T follicular helper cell (primary cell): ENCODE data around the gene CLDN1.
"Not testable (repeated sequence)": the region's sequence is repeated elsewhere in the genome, so short reads cannot be mapped to it uniquely, and the experiment has no call there.

ENCODE experiments used
- DNase-seq: peaks from one replicate; pipeline ENCODE4 v3.0.0-alpha.2; 2020; ENCODE audit warnings: low read depth

Gene CLDN1

GRCh38 chr3:190293621-190294020 lies 28.6 kb downstream of the CLDN1 start:
- DNase-seq = no peak

- DNase-seq = no peak
Observed at GRCh38 chr3:190291994-190292584, 30.2 kb downstream of the CLDN1 start.

- DNase-seq = no peak
Observed at GRCh38 chr3:190289989-190290388, 32.3 kb downstream of the CLDN1 start.

- DNase-seq = no peak
Observed at GRCh38 chr3:190288836-190289235, 33.4 kb downstream of the CLDN1 start.

GRCh38 chr3:190286014-190286413 lies 36.2 kb downstream of the CLDN1 start:
- no peak for DNase-seq

GRCh38 chr3:190281308-190282051 lies 40.8 kb downstream of the CLDN1 start:
- no peak for DNase-seq

- no peak for DNase-seq
Observed at GRCh38 chr3:190279690-190280089, 42.6 kb downstream of the CLDN1 start.

- no peak for DNase-seq
Observed at GRCh38 chr3:190272747-190273146, 49.5 kb downstream of the CLDN1 start.

GRCh38 chr3:190269101-190269500 lies 53.1 kb downstream of the CLDN1 start:
- DNase-seq = no peak

GRCh38 chr3:190267464-190267863 lies 54.8 kb downstream of the CLDN1 start:
- DNase-seq = not testable (repeated sequence)

- DNase-seq = no peak
Observed at GRCh38 chr3:190266913-190267290, 55.3 kb downstream of the CLDN1 start.

- no peak for DNase-seq
Observed at GRCh38 chr3:190266265-190266912, 55.9 kb downstream of the CLDN1 start.

- no peak for DNase-seq
Observed at GRCh38 chr3:190265796-190266195, 56.5 kb downstream of the CLDN1 start.

GRCh38 chr3:190265126-190265525 lies 57.1 kb downstream of the CLDN1 start:
- no peak for DNase-seq

- no peak for DNase-seq
Observed at GRCh38 chr3:190261740-190262139, 60.5 kb downstream of the CLDN1 start.

- no peak for DNase-seq
Observed at GRCh38 chr3:190261015-190261414, 61.2 kb downstream of the CLDN1 start.

GRCh38 chr3:190260301-190260700 lies 61.9 kb downstream of the CLDN1 start:
- no peak for DNase-seq

- DNase-seq = no peak
Observed at GRCh38 chr3:190258634-190259033, 63.6 kb downstream of the CLDN1 start.
